ENCODE measurements around the gene CYB5B.

Gene CYB5B

DNA sequence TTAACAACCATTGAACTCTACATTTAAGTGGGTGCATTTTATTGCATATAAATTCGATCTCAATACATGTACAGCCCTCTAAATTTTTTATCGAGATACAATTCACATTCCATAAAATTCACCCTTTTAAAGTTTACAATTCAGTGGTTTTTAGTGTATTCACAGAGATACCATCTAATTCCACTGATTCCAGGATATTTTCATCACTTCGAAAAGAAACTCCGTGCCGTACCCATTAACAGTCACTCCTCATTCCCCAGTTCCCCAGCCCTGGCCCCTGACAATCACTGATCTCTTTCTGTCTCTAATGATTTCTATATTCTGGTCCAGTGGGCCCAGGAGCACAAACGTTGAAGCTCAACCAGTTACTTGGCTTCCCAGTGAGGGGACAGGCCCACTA, 61.4 kb downstream of the CYB5B start:
- no peak for DNase-seq (ENCODE audit: low read depth in 2 of 2)

- DNase-seq (ENCODE audit: low read depth in 2 of 2) = no peak
Measured at GRCh38 chr16:69486272-69486671, 61.9 kb downstream of the CYB5B start.

DNA sequence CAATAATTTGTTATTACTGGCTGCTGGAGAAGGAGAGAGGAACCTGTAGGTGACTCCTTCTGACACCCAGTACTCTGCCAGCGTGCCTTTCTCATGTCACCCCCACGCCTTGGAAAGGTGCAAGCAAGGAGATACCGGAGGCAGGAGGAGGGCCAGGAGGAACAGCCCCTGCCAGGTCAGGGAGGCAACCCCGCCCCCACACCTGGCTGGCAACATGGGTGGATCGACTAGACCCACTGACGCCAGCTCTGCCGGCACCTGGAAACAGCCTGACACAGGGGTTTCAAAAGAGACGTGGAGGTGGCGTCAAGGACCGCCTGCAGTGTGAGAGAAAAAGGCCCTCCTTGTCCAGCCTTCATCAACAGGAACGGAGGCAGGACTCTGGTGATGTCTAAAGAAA, 62.3 kb downstream of the CYB5B start:
- DNase-seq (ENCODE audit: low read depth in 2 of 2) = no peak

DNA sequence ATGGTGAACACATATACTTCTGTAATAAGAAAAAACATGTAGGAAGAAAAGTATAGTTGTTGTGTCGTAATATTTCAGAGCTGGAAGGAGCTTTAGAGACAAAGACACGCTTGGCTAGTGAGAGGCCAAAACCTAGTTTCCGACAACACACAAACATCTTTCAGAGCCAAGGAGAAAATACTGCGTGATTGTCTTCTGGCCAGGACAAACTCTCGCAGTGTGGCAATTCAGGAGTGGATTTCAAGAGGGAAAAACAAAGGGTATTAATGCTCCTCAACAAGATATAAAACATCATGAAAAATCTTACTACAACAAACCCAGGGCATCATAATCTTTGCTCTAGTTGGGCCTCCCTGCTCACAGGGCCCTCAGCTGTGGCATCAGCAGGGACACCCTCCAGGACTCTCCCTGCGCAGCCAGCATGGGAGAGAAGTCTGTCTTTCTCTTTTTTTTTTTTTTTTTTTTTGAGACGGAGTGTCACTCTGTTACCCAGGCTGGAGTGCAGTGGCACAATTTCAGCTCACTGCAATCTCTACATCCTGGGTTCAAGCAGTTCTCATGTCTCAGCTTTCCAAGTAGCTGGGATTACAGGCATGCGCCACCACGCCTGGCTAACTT, 66.4 kb downstream of the CYB5B start:
- DNase-seq (ENCODE audit: low read depth in 2 of 2) = no peak

GRCh38 chr16:69494991-69495392, 70.6 kb downstream of the CYB5B start:
- no peak for DNase-seq (ENCODE audit: low read depth in 2 of 2)

- no peak for DNase-seq (ENCODE audit: low read depth in 2 of 2)
Measured at GRCh38 chr16:69495821-69496220, 71.4 kb downstream of the CYB5B start.

DNA sequence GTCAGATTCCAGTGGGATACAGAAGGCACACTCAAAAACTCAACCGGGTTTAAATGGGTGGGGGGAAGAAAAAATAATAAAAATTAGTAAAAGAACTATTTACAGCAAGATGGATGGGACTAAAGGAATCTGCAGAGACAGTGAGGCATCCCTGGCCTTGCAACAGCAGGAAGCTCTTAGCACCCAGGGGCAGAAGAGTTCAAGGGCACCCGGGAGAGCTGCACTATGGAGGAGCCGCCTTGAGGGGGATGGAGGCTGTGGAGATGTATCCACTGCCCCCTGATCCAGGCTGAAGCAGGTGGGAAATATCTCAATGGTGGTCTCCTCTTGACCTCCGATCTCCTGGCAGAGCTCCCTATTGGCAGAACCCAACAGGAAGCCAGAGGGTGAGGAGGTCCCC, 72.0 kb downstream of the CYB5B start:
- DNase-seq (ENCODE audit: low read depth in 2 of 2) = no peak

DNA sequence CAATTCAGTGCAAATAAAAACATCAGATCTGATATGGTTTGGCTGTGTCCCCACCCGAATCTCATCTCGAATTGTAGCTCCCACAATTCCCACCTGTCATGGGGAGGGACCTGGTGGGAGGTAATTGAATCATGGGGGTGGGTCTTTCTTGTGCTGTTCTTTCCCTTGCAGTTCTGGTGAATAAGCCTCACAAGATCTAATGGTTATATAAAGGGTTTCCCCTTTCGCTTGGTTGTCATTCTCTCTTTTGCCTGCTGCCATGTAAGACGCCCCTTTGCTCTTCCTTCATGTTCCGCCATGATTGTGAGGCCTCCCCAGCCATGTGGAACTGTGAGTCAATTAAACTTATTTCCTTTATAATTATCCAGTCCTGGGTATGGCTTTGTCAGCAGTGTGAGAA, 72.5 kb downstream of the CYB5B start:
- DNase-seq (ENCODE audit: low read depth in 2 of 2) = no peak

DNA sequence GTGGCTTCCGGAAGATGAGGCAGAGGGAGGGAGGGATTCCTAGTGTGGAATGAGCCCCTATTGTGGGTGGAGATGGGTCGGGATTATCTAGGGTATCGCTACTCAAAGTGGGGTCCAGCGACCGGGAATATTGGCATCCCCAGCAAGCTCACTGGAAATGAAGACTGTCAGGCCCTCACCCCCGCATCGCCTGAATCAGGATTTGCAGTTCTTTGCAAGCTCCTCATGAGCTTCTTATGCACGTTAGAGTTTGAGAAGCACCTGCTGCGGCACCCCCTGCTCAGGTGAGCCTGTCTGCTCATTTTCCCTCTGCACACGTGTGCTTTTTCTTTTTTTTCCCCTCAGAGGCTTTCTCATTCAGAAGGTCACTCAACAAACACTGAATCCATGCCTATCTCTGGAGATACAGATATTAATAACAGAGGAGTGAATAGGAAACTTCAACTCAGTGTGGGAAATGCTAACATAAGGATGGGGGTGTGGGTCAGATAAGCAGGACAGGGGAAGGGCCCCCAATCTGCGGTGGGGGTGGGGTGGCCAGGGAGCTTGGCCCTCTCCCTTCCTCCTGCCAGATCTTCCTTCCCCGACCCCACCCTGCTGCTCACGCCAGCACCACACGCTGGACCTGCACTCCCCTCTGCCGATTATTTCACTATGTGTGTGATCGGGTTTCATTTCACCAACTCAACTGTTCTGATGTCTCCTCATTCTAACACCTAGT, 73.6 kb downstream of the CYB5B start:
- DNase-seq (ENCODE audit: low read depth in 2 of 2) = no peak

- DNase-seq (ENCODE audit: low read depth in 2 of 2) = no peak
Measured at GRCh38 chr16:69498926-69499325, 74.5 kb downstream of the CYB5B start.

DNA sequence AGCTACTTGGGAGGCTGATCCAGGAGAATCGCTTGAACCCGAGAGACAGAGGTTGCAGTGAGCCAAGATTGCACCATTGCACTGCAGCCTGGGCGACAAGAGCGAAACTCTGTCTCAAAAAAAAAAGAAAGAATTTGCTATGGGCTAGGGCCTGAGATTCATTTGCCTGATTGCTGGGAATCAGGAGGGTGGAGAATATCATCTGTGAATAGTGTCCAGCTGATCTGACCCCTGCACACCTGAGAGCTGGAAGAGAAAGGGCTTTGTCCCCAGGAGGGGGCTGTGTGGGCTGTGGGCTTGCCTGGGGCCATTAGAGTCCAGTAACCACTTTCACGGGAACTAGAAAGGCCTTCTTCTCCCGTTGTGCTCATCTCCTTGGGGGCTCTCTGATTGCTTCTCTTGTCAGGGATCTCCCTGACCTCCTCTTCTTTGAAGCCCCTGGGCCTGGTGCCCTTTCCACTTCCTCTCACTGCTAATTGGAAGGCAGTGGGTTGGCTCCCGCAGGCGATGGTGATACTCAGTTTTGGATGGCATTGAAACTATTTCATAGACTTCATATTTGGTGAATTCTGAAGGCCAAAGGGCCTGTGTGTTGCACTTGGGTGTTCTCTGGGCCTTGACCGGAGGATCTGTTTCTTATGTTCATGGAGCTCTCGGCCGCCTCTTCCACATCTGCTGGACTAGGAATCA, 75.3 kb downstream of the CYB5B start:
- no peak for DNase-seq (ENCODE audit: low read depth in 2 of 2)

- DNase-seq (ENCODE audit: low read depth in 2 of 2) = no peak
Measured at GRCh38 chr16:69500496-69500895, 76.1 kb downstream of the CYB5B start.

GRCh38 chr16:69501956-69502745, 77.7 kb downstream of the CYB5B start:
- no peak for DNase-seq (ENCODE audit: low read depth in 2 of 2)

- no peak for DNase-seq (ENCODE audit: low read depth in 2 of 2)
Measured at GRCh38 chr16:69503244-69503643, 78.8 kb downstream of the CYB5B start.

- DNase-seq (ENCODE audit: low read depth in 2 of 2) = no peak
Measured at GRCh38 chr16:69508033-69508755, 83.8 kb downstream of the CYB5B start.

GRCh38 chr16:69509125-69509524, 84.7 kb downstream of the CYB5B start:
- DNase-seq (ENCODE audit: low read depth in 2 of 2) = no peak

- DNase-seq (ENCODE audit: low read depth in 2 of 2) = no peak
Measured at GRCh38 chr16:69511651-69512050, 87.2 kb downstream of the CYB5B start.

DNA sequence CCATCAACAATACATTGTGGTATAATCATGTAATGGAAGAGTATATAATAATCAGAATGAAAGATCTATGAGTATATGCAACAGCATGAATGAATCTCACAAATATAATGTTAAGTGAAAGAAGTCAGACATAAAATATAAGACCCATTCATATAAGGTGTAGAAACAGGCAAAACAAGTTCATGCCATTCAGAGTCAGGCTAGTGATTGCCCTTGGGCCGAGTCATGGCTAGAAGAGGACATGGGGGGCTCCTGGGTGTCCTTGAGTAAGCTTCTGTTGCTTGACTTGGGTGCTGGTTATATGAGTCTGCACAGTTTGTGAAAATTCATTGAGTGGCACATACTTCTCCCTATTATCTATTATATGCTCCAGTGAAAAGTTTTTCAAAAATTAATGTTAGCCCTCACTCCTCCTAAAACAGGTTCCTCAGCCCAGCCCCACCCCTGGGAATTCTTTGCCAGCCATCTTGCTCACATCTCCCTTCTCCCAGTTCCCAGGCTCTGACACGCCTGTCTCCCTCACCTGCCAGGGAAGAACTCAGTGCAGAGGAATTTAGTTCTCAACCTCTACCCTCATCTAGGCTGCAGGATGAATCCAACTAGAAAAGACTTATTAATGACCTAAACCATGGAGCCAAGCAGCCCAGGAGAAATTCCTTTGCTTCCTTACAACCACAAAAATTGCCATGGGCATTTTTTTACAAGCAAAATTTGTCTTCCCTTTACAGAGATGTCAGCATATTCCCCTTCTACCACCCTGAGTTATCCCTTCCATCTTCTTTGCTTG, 89.0 kb downstream of the CYB5B start:
- DNase-seq (ENCODE audit: low read depth in 2 of 2) = no peak

- DNase-seq (ENCODE audit: low read depth in 2 of 2) = no peak
Measured at GRCh38 chr16:69514356-69514755, 89.9 kb downstream of the CYB5B start.
